GDM1 (cell line): Measurements from ENCODE around the gene MECP2.
A peak's percentile ranks its signal among the peaks of the same experiment; 100 is the strongest.

Experiments used
- DNase-seq: peaks from one replicate; lab custom pipeline; 2025; lab: John Stamatoyannopoulos, UW

MECP2 gene

GRCh38 chrX:154033848-154034247, 63.7 kb downstream of the MECP2 start:
- DNase-seq: no peak

DNA sequence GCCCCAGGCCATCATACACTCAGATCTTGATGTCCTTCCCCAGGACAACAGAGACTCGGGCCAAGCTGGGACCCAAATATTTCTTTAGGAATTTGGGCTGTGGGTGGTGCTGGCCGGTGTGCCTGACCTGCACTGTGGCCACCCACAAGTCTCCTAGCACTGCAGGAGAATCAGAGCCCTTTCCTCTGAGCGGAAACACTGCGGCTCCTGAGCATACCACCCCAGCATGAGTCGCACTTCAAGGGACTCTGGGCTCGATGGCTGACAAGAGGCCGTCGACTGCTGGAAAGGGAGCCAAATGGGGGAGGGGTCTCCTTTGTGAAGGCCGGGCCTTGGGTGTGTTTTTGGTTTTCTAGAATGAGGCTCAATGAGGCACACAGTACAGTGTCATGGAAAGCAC, 64.9 kb downstream of the MECP2 start:
- no peak for DNase-seq

DNA sequence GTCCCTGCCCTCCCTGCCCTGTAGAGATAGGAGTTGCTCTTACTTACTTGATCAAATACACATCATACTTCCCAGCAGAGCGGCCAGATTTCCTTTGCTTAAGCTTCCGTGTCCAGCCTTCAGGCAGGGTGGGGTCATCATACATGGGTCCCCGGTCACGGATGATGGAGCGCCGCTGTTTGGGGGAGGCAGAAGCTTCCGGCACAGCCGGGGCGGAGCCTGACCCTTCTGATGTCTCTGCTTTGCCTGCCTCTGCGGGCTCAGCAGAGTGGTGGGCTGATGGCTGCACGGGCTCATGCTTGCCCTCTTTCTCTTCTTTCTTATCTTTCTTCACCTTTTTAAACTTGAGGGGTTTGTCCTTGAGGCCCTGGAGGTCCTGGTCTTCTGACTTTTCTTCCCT, 65.4 kb downstream of the MECP2 start:
- no peak for DNase-seq

GRCh38 chrX:154030715-154031305, 66.7 kb downstream of the MECP2 start:
- DNase-seq: no peak

- no peak for DNase-seq
Observed at GRCh38 chrX:154030266-154030665, 67.3 kb downstream of the MECP2 start.

GRCh38 chrX:154029439-154029838, 68.1 kb downstream of the MECP2 start:
- DNase-seq: no peak

GRCh38 chrX:154028502-154029184, 68.9 kb downstream of the MECP2 start:
- no peak for DNase-seq

- DNase-seq: no peak
Observed at GRCh38 chrX:154027986-154028385, 69.5 kb downstream of the MECP2 start.

DNA sequence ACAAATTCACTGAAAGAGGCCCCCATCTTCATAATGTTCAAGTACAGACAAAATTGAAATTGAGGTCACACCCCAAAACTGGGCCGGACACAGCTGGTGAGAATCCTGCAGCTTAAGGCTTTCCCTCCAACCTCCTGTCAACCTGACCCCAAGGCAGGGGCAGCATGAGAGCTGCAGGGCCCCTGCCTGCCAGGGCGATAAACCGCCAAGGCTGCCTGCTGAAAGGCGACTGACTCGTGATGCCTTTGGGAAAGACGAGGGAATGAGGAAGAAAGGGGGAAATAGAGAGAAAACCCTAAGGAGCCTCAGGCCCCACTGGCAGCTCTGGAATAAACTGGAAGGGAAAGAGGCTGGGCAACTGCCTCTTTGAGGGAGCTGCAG, 70.5 kb downstream of the MECP2 start:
- DNase-seq: no peak

DNA sequence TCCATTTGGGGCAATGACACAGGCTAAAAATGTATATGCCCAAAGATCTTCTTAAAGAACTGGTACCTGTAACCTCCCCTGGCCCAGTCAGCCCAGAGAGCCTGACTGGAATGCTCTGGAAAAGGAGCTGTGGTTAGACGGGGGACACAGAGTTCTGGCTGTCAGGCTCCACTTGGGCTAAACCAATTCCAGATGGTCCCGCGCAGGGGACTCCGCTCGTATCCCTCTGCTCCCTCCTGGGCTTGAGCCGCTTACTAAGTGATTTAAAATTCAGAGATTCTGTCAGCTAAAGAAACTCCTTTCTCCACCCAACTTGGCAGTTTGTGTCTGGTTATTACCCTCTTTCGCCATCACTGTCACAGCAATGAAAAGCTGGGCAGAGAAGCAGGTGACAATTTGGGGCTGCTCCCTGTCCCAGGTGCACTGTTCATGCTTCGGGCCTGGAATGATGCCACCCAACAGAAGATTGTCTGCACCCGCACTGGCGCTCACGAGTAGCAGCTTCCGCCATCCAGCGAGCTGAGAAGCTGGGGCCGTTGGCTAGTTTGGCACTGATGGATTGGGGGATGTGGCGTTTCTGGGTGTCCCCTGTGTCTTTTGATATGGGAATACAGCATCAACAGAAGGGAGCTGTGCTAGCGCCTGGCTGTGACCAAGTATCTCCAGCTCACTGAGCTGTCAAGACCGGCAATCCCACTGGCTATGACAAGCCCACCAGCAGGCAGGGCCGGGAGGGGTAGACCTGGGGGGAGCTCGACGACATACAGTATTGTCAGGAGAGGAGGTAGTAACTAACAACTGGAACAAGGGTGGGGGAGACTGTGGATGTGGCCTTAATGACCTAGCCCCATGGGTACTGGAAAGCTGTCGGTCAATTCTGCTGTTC, 71.1 kb downstream of the MECP2 start:
- DNase-seq: no peak

DNA sequence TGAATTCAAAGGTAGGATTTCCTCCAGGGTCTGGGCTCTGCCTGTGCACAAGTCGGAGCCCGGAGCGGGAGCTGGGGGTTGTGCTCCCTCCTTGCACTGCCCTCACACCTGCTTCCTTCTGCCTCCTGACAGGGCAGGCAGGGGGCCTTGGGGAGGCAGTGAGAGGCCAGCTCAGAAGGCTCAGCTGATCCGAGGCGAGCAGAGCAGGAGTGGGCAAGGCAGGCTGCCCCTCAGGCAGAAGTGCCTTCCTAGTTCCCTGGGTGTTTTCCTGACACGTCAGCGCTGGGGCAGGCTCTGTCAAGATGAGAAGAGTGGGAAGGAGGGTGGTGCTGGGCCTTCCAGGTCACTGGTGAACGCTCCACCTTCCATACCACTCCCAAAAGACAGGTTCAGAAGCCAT, 72.3 kb downstream of the MECP2 start:
- DNase-seq: no peak

DNA sequence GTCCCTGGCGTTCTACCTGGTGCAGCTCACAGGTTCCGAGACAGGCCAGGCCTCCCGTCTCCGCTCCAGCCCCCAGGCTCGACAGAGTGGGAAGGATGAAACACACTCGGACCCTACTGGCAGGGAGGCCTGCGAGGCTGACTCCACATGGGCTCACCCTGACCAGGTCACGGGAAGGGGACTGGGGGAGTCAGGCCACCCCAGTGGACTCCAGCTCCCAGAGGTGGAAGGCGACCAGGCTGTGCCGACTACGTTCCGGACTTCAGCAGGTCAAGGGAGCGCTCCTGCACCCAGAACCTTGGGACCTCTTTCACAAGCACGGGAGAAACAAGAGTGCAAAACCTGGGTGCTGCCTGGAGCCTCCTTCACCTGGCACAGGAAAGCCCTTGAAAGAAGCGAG, 73.2 kb downstream of the MECP2 start:
- no peak for DNase-seq

- no peak for DNase-seq
Observed at GRCh38 chrX:154023276-154024000, 74.1 kb downstream of the MECP2 start.

GRCh38 chrX:154022108-154022507, 75.4 kb downstream of the MECP2 start:
- DNase-seq: no peak

GRCh38 chrX:154021131-154021611, 76.3 kb downstream of the MECP2 start:
- no peak for DNase-seq

DNA sequence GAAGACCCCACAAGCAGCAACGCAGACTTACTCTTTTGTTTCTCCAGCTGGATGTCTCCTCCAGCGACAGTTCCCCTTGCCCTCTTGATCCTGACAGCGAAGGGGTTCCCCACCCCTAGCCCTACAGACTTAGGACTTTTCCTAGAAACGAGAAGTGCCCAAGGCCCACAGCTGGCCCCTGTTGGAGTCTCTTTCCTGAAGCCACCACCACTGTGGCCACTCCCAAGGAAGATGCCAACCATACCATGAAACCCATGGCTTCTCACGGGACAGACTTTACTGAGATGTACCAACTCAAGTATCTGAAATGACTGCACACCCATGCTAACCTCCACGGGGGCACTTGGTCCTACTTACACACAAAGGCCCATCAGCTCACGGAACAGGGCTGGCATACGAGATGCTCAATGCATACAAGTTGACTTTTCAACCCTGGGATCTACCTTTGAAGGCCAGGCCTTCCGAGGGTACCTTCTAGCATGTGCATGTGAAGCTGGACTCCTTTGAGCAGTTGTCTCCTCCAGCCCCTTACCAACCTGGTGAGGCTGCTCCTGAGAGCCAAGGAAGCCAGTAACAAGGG, 76.9 kb downstream of the MECP2 start:
- DNase-seq: no peak

GRCh38 chrX:154019633-154020528, 77.6 kb downstream of the MECP2 start, which contains the start of gene IRAK1:
Gene IRAK1, minus strand, starts transcription at chrX:154019902. Its CDS starts 90 bp downstream, at chrX:154019812.
- peak; percentile 29 for DNase-seq

- DNase-seq: no peak
Observed at GRCh38 chrX:154019061-154019621, 78.4 kb downstream of the MECP2 start.

- DNase-seq: no peak
Observed at GRCh38 chrX:154018518-154019060, 78.9 kb downstream of the MECP2 start.
